GM21390 (cell line): ENCODE measurements around the gene SOX13.
"Not testable (repeated sequence)": the region's sequence is repeated elsewhere in the genome, so short reads cannot be mapped to it uniquely, and the experiment has no call there.

Experiments
- ATAC-seq: cut with Tn5 transposase; IDR thresholded peaks from one replicate; pipeline ENCODE4 v1.9.1; 2021; ENCODE audit not compliant: unreplicated experiment

SOX13 gene

DNA sequence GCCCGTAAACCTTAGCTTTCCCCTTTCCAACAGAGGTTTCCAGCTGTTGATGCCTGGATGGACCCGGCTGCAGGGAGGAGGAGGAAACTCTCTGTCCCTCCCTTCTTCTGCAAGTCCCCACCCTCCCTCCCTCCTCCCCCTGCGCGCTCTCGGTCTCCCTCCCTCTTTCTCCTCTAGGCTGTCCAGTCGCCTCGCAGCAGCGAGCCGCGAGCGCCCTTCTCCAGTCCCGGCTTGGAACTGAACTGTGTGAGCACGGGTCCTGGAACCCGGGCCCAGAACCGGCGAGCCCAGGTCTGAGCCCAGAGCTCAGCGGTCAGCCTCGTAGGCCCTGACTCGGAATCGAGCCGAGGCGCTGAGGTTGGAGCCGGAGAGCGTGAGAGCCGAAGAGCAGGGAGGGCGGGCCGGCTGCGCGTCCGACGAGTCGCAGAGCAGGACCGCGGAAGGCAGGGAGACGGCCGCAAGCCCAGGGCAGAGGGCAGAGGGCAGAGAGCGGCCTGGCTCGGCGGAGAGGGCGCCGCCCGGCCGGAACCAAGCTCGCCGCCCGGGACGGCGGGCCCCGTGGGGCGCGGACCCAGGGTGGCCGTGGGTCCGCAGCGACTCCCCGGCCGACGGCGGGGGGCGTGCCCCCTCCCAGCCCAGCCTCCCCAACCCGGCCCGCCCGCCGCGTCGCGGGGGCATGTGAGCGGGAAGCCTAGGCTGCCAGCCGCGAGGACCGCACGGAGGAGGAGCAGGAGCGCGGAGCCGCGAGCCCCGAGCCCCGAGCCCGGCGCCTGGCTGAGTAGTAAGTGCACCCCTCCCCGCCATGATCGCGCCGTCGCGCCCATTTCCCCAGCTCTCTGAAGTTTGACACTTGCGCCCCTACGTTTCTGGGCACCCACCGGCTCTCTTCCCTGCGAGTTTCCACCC lies at the start of gene SOX13:
TSS of gene SOX13 (plus strand) at position 185 of the 906 bp plus-strand sequence. CDS start 39,801 bp downstream, outside the sequence.
- ATAC-seq: no peak

DNA sequence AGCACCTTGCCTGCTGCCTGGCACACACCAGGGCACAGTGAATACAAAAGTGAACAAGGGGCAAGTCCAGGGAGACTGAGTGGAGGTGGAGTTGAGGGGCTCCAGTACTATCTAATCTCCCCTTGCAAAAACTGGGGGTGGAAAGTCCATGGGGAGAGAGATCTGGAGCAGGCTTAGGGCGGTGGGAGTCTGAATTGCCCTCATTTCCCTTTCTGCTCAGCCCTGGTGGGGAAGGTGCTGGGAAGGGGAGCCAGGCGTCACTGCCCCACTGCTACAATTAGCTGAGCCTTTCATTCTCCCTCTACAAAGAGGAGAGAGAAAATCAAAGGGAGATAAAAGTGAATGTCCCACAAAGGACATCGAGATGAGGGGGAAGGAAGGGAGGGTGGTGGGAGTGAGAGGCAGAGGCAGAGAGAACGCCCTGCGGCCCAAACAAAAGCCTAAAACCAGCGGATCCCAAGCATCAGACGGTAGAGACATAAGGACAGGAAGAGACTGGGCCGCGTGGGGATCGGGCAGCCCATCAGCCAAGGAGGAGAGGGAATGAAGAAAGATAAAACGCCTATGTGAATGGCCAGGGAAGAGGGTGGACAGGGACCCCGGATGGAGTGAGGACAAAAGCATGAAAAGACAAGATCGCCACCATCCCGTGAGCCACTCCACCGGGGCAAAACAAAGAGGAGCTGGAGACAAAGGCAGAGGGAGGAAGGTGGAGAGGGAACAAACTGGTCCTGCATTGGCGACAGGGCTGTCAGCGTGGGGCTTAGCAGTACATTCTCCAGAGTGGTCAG lies 46.8 kb upstream of the SOX13 start:
- no peak for ATAC-seq

- no peak for ATAC-seq
Observed at GRCh38 chr1:204027446-204027845, 45.5 kb upstream of the SOX13 start.

DNA sequence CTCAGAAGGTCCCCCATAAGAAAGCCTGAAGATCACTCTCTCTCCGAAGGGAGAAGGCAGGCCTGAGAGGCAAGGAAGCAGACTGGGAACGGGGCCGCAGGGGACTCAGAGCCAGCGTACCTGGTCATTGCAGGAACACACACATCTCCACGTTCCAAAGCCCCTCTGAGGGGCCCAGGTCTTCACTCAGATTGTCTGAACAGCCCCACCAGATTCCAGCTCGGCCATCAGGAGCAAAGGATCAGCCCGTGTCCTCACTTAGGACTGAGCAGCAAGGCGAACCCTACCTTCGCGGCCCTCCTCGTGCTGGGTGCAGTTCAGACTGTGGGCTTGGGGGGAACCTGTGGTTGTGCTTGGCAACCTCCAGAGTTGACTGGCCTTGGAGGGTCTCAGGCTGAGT lies 43.9 kb upstream of the SOX13 start:
- no peak for ATAC-seq

DNA sequence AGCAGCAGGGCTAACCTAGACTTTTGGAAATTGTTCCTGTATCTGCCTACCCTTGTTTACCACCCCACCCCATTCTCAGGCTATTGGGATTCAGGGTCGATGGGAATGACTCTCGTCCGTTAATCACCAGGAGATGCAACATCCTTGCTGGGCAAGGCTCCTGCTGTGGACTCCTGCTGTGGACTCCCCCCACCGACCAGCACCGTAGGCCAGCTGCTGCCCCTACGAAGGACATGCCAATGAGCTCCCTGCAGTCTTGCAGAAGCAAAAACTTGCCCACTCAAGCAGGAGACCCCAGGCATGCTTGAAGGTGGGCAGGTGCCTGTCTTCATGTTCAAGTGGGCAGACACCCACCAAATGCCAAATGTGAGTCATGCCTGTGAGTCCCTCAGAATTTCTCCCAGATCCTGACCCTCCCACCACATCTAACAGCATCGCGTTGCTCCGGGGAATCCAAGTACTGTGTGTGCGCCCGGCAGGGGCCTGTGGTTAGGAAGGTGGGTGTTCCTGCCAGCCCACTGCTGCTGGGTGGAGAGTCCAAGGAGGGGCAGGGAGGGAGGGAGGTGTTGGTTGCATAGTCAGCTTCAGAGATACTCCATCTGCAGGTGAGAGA lies 41.7 kb upstream of the SOX13 start:
- ATAC-seq: no peak

GRCh38 chr1:204032642-204033235 lies 40.2 kb upstream of the SOX13 start:
- no peak for ATAC-seq

DNA sequence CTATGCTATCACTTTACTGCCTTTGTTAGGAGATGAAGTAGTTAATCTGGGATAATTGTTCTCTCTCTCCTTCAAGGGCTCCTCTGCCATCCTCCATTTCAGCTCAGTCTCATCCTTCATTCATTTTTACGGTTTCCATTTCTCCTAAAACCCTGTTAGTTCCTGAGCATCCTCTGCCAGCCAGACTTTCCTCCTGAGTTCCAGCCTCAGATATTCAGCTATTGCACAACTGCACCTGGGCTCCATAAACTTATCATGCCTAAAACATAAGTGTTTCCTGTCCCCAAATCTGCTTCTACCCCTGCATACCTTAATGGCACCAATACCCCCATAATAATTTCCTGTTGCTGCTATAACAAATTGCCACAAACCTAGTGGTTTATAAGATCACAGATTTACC lies 39.6 kb upstream of the SOX13 start:
- no peak for ATAC-seq

DNA sequence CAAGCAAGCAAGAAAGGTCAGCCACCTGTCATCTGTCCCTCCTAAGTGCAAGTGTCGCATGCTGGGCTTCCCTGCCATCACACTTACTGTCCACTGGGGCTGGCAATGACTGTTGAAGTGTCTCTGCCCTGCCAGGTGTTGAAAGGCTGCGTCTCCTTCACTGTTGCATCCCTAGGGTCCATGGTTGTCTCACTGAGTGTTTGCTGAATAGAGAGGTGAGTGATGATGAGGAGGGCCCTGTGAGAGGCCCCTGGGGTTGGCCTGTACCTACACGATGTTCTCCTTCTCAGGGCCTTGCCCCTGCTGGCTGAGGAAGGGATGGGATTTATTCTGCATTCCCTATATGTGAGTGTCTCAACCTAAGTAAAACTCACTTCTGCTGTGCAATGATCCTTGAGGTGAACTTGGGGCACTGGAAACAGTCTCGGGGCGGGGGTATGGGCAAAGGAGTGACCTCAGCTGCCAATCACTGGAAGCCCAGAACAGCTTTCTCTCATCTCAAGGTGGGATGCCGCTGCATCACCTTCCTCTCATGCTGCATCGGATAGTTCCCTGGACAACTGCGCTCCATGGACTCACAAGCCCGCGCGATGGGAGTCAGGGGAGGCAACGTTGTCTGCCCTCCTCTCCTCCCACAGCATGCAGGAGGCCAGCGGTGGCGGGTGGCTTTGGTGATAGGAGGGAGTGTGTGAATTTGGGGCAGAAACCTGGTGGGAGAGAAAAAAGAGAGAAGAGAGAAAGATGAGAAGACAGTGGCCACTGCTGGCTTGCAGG lies 35.8 kb upstream of the SOX13 start:
- no peak for ATAC-seq

DNA sequence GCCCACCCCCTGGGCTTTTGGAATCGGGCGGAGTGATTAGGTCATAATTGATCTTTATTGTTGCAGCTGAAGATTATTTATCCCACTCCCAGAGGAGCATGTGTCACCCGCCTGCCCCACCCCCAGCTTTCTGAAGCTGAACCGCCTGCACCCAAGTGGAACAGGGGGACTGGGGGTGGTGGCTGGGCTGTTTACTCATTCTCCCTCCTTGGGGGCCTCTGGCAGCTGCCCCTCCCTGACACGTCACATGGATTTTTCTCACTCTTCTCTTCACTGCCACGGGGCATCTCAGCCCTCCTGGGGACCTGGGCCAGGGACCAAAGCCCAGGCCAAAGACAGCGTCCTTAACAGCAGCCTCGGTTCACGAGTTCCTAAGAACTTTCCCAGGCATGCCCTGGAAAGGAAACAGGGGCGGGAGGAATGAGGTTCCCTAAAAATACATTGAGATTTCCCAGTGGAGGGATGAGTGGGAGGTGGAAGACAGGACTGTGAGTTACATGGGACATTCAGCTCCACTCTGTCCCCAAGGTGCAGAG lies 31.6 kb upstream of the SOX13 start:
- ATAC-seq: no peak

GRCh38 chr1:204041803-204042505 lies 31.0 kb upstream of the SOX13 start:
- no peak for ATAC-seq

GRCh38 chr1:204042516-204042915 lies 30.4 kb upstream of the SOX13 start:
- no peak for ATAC-seq

DNA sequence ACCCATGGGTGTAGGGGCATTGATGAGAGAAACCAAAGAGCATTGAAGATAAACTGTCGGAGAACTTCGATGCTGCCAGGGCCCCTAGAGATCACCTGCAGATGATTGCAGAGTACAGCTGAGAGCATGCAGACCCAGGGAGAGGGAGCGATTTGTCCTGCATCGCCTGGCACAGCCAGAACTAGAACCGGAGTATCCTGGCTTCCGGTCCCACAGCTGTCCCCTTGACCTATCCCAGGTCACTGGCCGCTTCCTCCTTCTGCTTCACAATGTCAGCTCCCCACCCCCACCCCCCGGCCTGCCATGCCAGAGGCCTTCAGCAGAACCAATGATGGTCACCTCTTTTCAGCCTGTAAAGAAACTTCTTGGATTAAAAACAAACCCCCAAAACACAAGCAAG lies 29.2 kb upstream of the SOX13 start:
- no peak for ATAC-seq

- no peak for ATAC-seq
Observed at GRCh38 chr1:204044448-204044847, 28.5 kb upstream of the SOX13 start.

DNA sequence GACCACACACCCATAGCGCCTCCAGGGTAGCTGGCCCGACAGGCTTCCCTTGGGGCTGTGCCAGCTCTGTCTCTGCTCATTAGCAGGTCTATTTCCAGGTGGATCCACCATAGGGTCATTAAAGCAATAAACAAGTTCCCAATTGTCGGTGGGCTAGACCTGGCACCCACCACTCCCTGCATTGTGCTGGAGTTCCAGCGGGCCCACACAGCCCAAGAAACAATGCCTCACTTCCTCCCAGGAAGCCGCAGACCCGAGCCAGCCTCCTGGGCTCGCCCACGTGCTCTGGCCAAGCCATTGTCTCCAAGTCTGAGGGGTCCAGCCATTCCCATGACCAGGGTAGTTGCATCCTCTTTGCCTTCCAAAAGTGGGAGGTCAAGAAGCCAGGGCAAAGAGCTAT lies 27.5 kb upstream of the SOX13 start:
- ATAC-seq: no peak

DNA sequence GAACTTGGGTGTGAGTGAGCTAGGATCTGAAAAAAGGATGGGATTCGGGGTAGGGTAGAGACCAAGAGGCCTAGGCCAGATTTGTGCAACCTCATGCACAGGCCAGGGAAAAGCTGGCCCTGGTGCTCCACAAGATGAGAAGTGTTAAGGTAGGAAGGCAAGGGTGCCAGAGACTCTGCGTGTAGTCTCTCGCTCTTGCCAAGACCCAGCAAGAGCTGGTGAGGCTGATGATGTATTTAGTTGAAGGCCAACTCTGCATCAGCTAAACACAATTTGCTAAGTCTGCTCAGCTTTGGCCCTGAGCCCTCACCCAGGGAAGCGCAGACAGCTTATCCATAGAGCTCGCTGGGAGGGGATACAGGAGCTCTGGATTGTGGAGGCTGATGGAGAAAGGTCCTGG lies 26.6 kb upstream of the SOX13 start:
- ATAC-seq: no peak

- not testable (repeated sequence) for ATAC-seq
Observed at GRCh38 chr1:204048796-204049195, 24.1 kb upstream of the SOX13 start.

DNA sequence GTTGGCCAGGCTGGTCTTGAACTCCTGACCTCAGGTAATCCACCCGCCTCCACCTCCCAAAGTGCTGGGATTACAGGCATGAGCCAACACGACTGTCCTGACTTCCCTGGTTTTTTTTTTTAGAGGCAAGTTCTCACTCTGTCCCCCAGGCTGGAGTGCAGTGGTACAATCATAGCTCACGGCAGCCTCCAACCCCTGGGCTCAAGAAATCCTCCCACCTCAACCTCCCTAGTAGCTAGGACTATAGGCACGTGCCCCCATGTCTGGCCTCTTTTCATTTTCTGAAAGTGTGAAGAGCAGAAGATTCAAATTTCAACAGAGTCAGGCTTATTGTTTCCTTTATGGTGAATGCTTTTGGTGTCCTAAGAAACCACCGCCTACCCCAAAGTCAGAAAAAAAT lies 21.7 kb upstream of the SOX13 start:
- ATAC-seq: no peak

GRCh38 chr1:204051718-204052117 lies 21.2 kb upstream of the SOX13 start:
- no peak for ATAC-seq

DNA sequence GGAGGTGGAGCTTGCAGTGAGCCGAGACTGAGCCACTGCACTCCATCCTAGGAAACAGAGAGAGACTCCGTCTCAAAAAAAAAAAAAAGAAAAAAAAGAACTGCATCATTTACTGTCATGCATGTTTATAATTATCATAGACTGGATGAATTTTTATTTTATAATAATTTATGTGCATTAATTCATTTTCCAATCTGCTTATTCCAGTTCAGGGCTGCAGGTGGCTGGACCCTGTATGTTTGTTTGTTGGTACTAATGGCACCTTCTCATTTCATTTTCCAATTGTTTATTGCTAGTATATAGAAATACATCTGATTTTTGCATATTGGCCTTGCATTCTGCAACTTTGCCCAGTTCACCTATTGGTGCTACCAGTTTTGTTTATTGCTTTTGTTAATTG lies 19.0 kb upstream of the SOX13 start:
- ATAC-seq: no peak

DNA sequence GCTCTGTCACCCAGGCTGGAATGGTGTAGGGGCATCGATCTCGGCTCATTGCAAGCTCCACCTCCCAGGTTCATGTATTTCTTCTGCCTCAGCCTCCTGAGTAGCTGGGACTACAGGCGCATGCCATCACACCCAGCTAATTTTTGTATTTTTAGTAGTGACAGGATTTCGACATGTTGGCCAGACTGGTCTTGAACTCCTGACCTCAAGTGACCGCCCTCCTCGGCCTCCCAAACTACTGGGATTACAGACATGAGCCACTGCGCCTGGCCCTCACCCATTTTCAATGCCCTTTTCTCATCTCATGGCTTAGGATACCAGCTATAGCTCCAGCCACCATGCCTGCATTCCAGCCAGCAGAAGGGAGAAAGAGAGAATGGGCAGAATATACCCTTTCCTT lies 12.9 kb upstream of the SOX13 start:
- no peak for ATAC-seq
